ENCODE data around the gene VGLL4. TPM values are rescaled to one million over a fixed set of nuclear protein-coding genes. Genes with fewer than 3 reads are reported as not detected.
A peak's percentile ranks its signal among the peaks of the same experiment; 100 is the strongest.

Gene VGLL4
- total and polyA plus RNA-seq, 2 experiments from 2014 or later: 30.9 to 46.5 TPM

DNA sequence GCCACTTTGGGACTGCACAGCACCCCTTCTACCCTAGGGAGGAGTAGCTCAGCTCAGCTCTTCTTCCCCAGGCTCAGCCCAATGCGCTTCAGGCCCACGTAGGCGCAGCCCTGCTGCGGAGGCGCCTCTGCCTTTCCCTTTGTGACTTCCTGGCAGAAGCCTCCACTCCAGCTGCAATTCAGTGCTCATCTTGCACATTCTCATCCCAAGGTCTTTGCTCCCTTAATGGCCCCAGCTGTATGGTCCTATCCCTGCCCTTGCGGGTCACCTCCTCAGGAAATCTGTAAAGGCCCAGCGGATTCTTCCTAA lies 109.0 kb downstream of the VGLL4 start:
- no peaks in the 10 kb centered on the region for H4K20me1 ChIP-seq (ENCODE audit: insufficient read depth)
- H3K9me3 ChIP-seq (ENCODE audit: low read depth): no peaks in the 10 kb centered on the region
- no peak overlapping the region for H2AFZ ChIP-seq
- H3F3A ChIP-seq (ENCODE audit: insufficient read depth): peaks cover 14% of the 10 kb centered on the region
- peaks cover 14% of the 10 kb centered on the region for H3K4me1 ChIP-seq (ENCODE audit: insufficient read depth)
- H3K9ac ChIP-seq: no peak overlapping the region
- no peaks in the 10 kb centered on the region for H3K9me2 ChIP-seq (ENCODE audit: insufficient read depth)
- no peaks in the 10 kb centered on the region for H3K79me2 ChIP-seq (ENCODE audit: insufficient read depth)
- H3K27ac ChIP-seq: no peak overlapping the region
- no peak for DNase-seq
- in situ Hi-C loops (cut with MboI): no loop called here
- no peak overlapping the region for H3K4me2 ChIP-seq (ENCODE audit: unreplicated experiment)
- H3K27me3 ChIP-seq (replicated peaks; ENCODE audit: insufficient read depth): no peaks in the 10 kb centered on the region
- no peak for TF ChIP-seq EZH2 (IDR thresholded peaks at IDR 0.05; ENCODE audit: insufficient read depth, poor library complexity, severe bottlenecking)
- TF ChIP-seq EZH2phosphoT487 (IDR thresholded peaks at IDR 0.05; ENCODE audit: insufficient read depth, low read depth): no peak
- no peaks in the 10 kb centered on the region for H3K36me3 ChIP-seq (ENCODE audit: low read depth)
- 99 to 100% methylated on average over 7 of the region's 7 CpGs for WGBS, 2 experiments (ENCODE audit: low coverage in 1 of 2, low lambda C conversion rate in 2 of 2, missing lambda C conversion rate in 2 of 2)
- no peak overlapping the region for H3K4me3 ChIP-seq

DNA sequence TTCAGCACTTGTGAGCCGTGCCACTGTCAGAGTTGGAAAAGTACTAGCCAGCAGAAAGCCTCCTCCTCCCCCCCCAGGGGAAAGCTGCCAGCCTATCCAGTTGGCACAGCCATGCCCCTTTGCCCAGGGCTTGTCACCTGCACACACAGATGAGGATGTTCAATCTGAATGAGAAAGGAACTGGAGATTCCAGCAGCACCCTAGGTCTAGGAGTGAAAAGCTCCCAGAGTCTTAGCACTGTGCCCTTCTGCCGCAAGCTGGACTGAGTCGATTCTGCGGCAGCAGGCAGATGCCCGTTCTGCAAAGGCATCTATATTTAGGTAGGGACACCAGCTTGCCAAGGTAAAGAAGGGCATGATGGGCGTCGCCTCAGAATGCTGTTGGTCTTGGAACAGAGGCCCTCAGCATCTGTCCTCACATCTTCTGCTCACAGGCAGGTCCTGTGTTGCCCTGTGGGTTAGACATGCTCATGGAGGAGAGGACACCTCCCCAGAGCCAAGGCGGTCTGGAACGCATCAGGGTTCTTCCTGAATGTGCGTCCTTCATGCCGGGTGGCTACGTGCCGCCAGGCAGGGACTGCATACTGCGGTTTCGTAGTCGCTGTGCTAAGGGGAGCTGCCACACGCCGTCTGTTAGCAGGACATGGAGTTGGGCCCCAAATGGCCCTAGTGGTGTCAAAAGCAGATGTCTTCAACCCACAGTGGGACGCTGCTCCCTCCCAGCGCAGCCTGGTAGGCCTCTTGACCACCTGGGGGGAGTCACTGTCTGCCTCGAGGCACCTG lies 109.5 kb downstream of the VGLL4 start:
- no peak overlapping the region for H3K4me3 ChIP-seq
- peaks cover 20% of the 10 kb centered on the region for H3F3A ChIP-seq (ENCODE audit: insufficient read depth)
- H3K9ac ChIP-seq: no peak overlapping the region
- H3K4me2 ChIP-seq (ENCODE audit: unreplicated experiment): no peak overlapping the region
- TF ChIP-seq EZH2phosphoT487 (IDR thresholded peaks at IDR 0.05; ENCODE audit: insufficient read depth, low read depth) (no peak), EZH2 (IDR thresholded peaks at IDR 0.05; ENCODE audit: insufficient read depth, poor library complexity, severe bottlenecking) (no peak)
- peaks cover 18% of the 10 kb centered on the region for H3K4me1 ChIP-seq (ENCODE audit: insufficient read depth)
- 88% methylated on average over 21 of the region's 21 CpGs for WGBS, 2 experiments (ENCODE audit: low coverage in 1 of 2, low lambda C conversion rate in 2 of 2, missing lambda C conversion rate in 2 of 2)
- no peak overlapping the region for H2AFZ ChIP-seq
- H3K79me2 ChIP-seq (ENCODE audit: insufficient read depth): no peaks in the 10 kb centered on the region
- no peaks in the 10 kb centered on the region for H3K9me3 ChIP-seq (ENCODE audit: low read depth)
- in situ Hi-C loops (cut with MboI): no loop called here
- DNase-seq: no peak
- H3K9me2 ChIP-seq (ENCODE audit: insufficient read depth): no peaks in the 10 kb centered on the region
- H3K36me3 ChIP-seq (ENCODE audit: low read depth): no peaks in the 10 kb centered on the region
- H4K20me1 ChIP-seq (ENCODE audit: insufficient read depth): no peaks in the 10 kb centered on the region
- H3K27me3 ChIP-seq (replicated peaks; ENCODE audit: insufficient read depth): no peaks in the 10 kb centered on the region
- H3K27ac ChIP-seq: no peak overlapping the region

- Histone ChIP-seq H3K9me2 (ENCODE audit: insufficient read depth) (no peaks in the 10 kb centered on the region), H3K4me1 (ENCODE audit: insufficient read depth) (peaks cover 18% of the 10 kb centered on the region), H3K9me3 (ENCODE audit: low read depth) (no peaks in the 10 kb centered on the region), H3K9ac (no peak overlapping the region), H3K27ac (no peak overlapping the region), H3K79me2 (ENCODE audit: insufficient read depth) (no peaks in the 10 kb centered on the region), H2AFZ (no peak overlapping the region), H3K36me3 (ENCODE audit: low read depth) (no peaks in the 10 kb centered on the region), H3K27me3 (replicated peaks; ENCODE audit: insufficient read depth) (no peaks in the 10 kb centered on the region), H3F3A (ENCODE audit: insufficient read depth) (peaks cover 21% of the 10 kb centered on the region), H3K4me3 (no peak overlapping the region), H4K20me1 (ENCODE audit: insufficient read depth) (no peaks in the 10 kb centered on the region), H3K4me2 (ENCODE audit: unreplicated experiment) (no peak overlapping the region)
- no peak for TF ChIP-seq EZH2 (IDR thresholded peaks at IDR 0.05; ENCODE audit: insufficient read depth, poor library complexity, severe bottlenecking)
- TF ChIP-seq EZH2phosphoT487 (IDR thresholded peaks at IDR 0.05; ENCODE audit: insufficient read depth, low read depth): no peak
- in situ Hi-C loops (cut with MboI): no loop called here
- DNase-seq: no peak
- 95 to 96% methylated on average over 9 of the region's 9 CpGs for WGBS, 2 experiments (ENCODE audit: low coverage in 1 of 2, low lambda C conversion rate in 2 of 2, missing lambda C conversion rate in 2 of 2)
Measured at GRCh38 chr3:11532931-11533391, 110.8 kb downstream of the VGLL4 start.

GRCh38 chr3:11530153-11530721 lies 113.5 kb downstream of the VGLL4 start:
- peak; percentile 85 for DNase-seq
- 62 to 67% methylated on average over 11 of the region's 11 CpGs for WGBS, 2 experiments (ENCODE audit: low coverage in 1 of 2, low lambda C conversion rate in 2 of 2, missing lambda C conversion rate in 2 of 2)
- H3K9me3 ChIP-seq (ENCODE audit: low read depth): no peaks in the 10 kb centered on the region
- peak overlapping the region; percentile 80 for H3K27ac ChIP-seq
- H3K9me2 ChIP-seq (ENCODE audit: insufficient read depth): no peaks in the 10 kb centered on the region
- in situ Hi-C loops (cut with MboI): no loop called here
- H3K4me2 ChIP-seq (ENCODE audit: unreplicated experiment): peak overlapping the region; percentile 34
- peaks cover 21% of the 10 kb centered on the region for H3F3A ChIP-seq (ENCODE audit: insufficient read depth)
- H2AFZ ChIP-seq: no peak overlapping the region
- H3K4me1 ChIP-seq (ENCODE audit: insufficient read depth): peaks cover 18% of the 10 kb centered on the region
- no peak overlapping the region for H3K4me3 ChIP-seq
- no peak for TF ChIP-seq EZH2phosphoT487 (IDR thresholded peaks at IDR 0.05; ENCODE audit: insufficient read depth, low read depth)
- no peak for TF ChIP-seq EZH2 (IDR thresholded peaks at IDR 0.05; ENCODE audit: insufficient read depth, poor library complexity, severe bottlenecking)
- H3K9ac ChIP-seq: peak overlapping the region; percentile 31; the same call in 1 of the 2 replicates
- H3K36me3 ChIP-seq (ENCODE audit: low read depth): no peaks in the 10 kb centered on the region
- H4K20me1 ChIP-seq (ENCODE audit: insufficient read depth): no peaks in the 10 kb centered on the region
- no peaks in the 10 kb centered on the region for H3K27me3 ChIP-seq (replicated peaks; ENCODE audit: insufficient read depth)
- no peaks in the 10 kb centered on the region for H3K79me2 ChIP-seq (ENCODE audit: insufficient read depth)

Measured in GM23248 (cell line).